NCI-H146 treated with DMSO at 0.1 percent for 48 hours (cell line): ENCODE results near the gene HRH1.

ENCODE experiments used
- DNase-seq: peaks from one replicate; lab custom pipeline; 2025; ENCODE audit not compliant: unreplicated experiment; lab: John Stamatoyannopoulos, UW

HRH1 gene

GRCh38 chr3:11306817-11307589 lies 152.7 kb downstream of the HRH1 start:
- no peak for DNase-seq

- DNase-seq: no peak
Observed at GRCh38 chr3:11307830-11308432, 153.6 kb downstream of the HRH1 start.

- DNase-seq: no peak
Observed at GRCh38 chr3:11310258-11310657, 156.0 kb downstream of the HRH1 start.

- DNase-seq: no peak
Observed at GRCh38 chr3:11312166-11312565, 157.9 kb downstream of the HRH1 start.
